ENCODE measurements around the gene PANK4.

- no peak for TF ChIP-seq EP300 (IDR thresholded peaks at IDR 0.05; ENCODE audit: borderline replicate concordance)
- no peak for TF ChIP-seq EGR1 (IDR thresholded peaks at IDR 0.05)
- TF ChIP-seq RAD21 (IDR thresholded peaks at IDR 0.05; ENCODE audit: low read depth) = no peak
- no peak for TF ChIP-seq REST (IDR thresholded peaks at IDR 0.05; ENCODE audit: low read depth)
- no peak for TF ChIP-seq NFIC (IDR thresholded peaks at IDR 0.05)
- no peak for TF ChIP-seq TEAD4 (IDR thresholded peaks at IDR 0.05)
- no peak for TF ChIP-seq TCF12 (IDR thresholded peaks at IDR 0.05; ENCODE audit: low read depth)
- no peak for TF ChIP-seq CREB1 (IDR thresholded peaks at IDR 0.05; ENCODE audit: low read depth)
- TF ChIP-seq MAX (IDR thresholded peaks at IDR 0.05) = no peak
- TF ChIP-seq YY1 (IDR thresholded peaks at IDR 0.05; ENCODE audit: low read depth) = no peak
- no peak for TF ChIP-seq FOXM1 (IDR thresholded peaks at IDR 0.05; ENCODE audit: borderline replicate concordance, low read depth)
- no peak for TF ChIP-seq TAF1 (IDR thresholded peaks at IDR 0.05; ENCODE audit: low read depth)
- no peak for TF ChIP-seq ZBTB7A (IDR thresholded peaks at IDR 0.05; ENCODE audit: low read depth)
- no peak for TF ChIP-seq CEBPB (IDR thresholded peaks at IDR 0.05)
Measured at GRCh38 chr1:2516124-2516523, 10.3 kb downstream of the PANK4 start.
